CD4-positive, alpha-beta T cell treated with Interleukin-1 beta for 1 hour (primary cell): Measurements from ENCODE around the gene SLC66A3.

Experiments used
- DNase-seq, 2 donors: peaks; one replicate each; pipeline ENCODE4 v3.0.0-alpha.2; 2020 to 2022

Gene SLC66A3

GRCh38 chr2:11155381-11156035 lies at the start of gene SLC66A3:
SLC66A3 (plus strand) TSS chr2:11155467; CDS start chr2:11155547, 80 bp downstream.
- DNase-seq = no peak

DNA sequence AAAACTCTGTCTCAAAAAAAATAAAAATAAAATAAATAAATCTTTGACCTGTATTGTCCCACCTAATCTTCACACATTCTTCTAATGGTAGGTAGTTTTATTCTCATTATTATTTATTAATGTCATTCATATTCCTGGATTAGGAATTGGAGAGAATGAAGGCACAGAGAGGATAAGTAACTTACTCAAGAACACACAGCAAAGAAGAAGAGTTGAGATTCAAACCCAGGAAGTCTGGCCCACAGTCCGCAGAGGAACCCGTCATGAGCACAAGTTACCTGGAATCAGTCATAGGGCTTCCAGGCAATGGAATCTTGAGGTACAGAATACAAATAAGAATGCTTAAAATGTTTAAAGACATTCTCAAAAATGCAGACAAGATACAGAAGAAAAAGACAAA lies 46.3 kb upstream of the SLC66A3 start:
- no peak for DNase-seq

GRCh38 chr2:11112870-11113428 lies 42.3 kb upstream of the SLC66A3 start:
- no peak for DNase-seq

DNA sequence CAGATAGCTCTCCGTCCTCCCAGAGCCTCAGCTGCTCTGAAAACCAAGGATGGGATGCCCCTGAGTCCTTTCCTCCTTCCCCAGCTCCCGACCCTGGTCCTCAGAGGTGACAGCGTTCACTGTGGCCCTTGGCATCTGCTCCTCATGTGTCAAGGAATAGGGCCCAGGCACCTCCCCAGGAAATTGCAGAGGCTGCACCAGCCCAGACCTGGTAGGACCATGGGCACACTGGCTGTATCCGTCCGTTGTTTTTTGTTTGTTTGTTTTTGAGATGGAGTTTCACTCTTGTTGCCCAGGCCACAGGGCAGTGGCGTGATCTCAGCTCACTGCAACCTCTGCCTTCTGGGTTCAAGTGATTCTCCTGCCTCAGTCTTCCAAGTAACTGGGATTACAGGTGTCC lies 37.5 kb upstream of the SLC66A3 start:
- DNase-seq = no peak

- DNase-seq = no peak
Observed at GRCh38 chr2:11118761-11119160, 36.5 kb upstream of the SLC66A3 start.

- no peak for DNase-seq
Observed at GRCh38 chr2:11121099-11121822, 34.0 kb upstream of the SLC66A3 start.

- no peak for DNase-seq
Observed at GRCh38 chr2:11121823-11122155, 33.5 kb upstream of the SLC66A3 start.

DNA sequence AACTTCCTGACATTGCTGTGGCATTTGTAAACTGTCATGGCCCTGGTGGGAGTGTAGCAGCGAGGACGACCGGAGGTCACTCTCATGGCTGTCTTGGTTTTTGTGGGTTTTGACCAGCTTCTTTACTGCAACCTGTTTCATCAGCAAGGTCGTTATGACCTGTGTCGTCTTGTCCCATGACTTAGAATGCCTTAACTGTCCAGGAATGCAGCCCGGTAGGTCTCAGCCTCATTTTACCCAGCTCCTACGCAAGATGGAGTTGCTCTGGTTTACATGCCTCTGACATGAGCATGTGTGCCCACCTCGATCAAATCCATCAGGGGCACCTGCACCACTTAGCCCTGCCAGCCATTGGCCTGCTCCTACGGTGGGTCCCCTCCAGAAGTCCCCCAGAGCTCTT lies 32.9 kb upstream of the SLC66A3 start:
- no peak for DNase-seq

DNA sequence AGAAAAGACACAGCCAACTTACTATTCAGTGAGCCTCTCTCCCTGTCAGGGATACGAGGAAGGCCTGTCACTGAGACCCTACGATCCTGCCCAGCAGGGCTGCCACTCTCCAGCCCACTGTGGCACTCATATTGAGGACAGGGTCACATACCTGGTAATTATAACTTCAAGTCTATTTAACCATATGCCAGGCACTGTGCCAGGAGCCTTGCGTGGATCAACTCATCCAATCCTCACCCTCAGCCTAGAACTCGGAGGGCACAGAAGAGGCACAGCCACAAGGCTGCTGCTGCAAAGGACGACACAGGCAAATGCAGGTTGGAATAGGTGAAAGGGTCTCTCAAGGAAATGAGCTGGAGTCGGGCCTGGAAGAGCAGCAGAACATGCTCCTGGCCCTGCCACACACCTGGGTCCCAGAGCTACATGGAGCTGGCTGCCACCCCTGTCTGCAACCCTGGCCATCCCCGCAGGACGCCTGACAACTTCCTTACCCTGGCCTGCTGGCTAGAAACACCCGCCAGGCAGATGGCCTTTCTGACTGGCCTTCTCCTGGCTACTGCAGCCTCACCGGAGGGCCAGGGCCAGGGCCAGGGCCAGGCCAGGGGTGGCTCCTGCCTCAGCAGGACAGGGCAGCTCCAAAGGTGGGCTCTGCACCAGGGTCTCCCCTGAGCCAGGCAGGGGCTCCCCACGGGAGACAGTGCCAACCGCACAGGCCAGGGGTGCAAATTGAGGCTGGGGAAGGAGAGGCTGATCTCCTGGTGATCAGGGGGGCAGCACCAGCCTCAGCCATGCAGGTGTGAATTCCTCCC lies 32.1 kb upstream of the SLC66A3 start:
- no peak for DNase-seq

- peak; percentile 49 to 59 for DNase-seq
Observed at GRCh38 chr2:11123856-11124759, 31.2 kb upstream of the SLC66A3 start.

DNA sequence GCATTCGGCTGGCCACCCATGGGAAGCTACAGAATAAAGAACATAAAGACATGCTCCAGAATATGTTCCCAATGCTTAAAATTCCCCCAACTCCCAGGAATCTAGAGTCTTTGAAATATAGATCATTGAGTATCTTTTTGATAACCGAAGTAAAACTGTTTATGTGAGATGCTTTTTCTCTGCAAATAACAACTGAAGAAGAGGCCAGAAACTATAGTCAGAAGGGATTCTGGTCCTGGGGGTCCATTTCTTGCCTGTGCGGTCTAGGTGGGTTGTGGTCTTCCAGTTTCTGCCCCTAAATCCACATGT lies 30.6 kb upstream of the SLC66A3 start:
- no peak for DNase-seq

- DNase-seq = no peak
Observed at GRCh38 chr2:11127761-11128160, 27.5 kb upstream of the SLC66A3 start.

DNA sequence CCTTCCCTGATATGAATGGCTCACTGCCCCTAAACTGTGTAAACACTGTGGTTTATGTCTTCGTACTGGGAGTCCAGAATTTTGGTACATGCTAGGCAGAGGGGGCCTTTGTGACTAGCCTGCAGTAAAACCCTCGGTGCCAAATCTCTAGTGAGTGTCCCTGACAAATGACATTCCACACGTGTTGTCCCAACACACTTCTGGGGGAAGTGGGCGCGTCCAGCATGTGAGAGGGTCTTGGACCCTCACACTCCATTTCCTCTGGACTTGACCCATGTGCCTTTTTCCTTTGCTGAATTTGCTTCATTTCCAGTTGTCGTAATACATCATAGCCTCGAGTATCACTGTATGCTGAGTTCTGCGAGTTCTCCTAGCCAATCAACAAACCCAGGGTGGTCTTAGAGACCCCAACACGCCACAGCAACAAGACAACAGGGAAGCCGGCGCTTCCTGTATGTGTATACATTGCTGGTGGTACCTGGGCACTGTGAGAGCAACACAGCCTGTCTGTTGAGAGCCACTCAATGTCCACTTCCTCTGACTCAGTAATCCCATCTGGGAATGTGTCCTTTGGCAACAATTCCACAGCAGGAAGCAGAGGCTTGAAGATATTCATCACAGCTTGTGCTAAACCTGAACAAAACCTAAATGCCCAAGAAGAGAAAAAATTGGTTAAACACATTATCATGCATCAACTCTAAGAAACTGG lies 26.9 kb upstream of the SLC66A3 start:
- no peak for DNase-seq

DNA sequence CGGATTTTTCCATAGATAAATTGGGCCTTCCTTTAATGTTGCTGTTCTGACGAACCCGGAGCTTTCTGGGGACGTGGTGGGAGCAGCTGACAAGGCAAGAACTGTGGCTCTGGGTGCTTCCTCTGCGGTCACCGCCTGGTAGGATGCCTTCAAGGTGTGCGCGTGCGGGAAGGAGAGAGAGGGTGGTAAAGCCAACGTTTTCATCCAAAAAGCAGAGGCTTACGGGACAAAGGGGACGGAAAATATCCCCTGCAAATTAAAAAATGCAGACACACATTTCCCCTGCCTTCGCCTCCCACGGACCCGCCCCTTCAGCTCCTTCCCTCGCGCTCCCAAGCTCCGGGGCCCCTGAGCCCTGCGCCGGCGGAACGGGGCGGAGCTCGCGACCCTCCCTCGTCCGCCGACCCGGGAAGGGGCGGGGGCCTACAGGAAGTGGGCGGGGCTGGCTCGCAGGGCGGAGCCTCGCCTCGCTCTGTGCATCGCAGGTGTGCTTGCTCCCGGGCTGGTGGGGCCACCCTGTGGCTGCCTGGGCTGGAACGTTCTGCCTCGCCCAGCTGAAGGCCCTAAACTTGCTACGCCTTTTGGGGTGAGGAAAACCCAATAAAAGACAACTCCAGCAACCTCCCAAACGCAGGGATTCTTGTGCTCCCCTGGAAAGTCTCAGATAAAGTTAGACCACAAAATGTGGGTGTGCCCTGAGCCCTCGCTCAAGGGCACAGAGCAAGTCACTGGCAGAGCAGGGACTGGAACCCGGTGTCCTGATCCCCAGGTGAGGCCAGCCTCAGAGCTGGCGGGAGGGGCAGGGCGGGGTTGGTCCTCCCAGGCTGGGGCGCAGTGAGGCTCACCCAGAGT lies 25.4 kb upstream of the SLC66A3 start:
- peak; percentile 85 to 88 for DNase-seq

DNA sequence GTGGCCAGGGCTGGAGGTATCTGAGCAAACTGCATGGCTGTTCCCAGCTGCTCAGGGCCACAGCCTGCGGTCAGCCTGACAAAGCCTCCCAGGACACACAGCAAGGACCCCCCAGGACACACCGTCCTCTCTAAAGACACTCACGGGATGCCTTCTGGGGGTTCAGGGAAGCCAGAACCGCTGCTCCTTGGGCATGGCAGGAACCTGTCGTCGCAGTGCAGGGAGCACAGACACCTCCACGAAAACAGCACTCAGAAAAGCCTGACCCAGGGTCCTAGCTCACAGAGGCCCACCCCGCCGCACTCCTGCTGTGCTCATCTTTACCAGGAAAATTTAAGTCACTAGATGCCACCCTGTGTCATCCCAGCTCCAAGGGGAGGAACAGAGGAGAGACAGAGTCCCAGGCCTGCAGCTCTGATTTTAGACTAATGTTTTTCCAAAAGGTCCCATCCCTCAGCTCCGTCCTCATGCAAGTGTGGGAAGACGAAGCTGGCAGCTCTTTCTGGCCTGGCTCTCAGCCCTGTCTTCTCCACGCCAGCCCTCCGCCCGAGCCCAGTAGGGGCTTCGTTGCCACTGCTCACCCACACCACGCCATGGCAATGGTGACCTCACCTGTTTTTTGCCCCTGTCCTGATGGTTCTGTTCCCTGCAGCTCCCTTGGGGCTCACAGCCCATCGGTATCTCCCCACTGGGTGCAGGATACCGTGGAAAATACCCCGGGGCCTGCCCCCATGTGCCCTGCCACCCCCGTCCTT lies 23.9 kb upstream of the SLC66A3 start:
- no peak for DNase-seq

DNA sequence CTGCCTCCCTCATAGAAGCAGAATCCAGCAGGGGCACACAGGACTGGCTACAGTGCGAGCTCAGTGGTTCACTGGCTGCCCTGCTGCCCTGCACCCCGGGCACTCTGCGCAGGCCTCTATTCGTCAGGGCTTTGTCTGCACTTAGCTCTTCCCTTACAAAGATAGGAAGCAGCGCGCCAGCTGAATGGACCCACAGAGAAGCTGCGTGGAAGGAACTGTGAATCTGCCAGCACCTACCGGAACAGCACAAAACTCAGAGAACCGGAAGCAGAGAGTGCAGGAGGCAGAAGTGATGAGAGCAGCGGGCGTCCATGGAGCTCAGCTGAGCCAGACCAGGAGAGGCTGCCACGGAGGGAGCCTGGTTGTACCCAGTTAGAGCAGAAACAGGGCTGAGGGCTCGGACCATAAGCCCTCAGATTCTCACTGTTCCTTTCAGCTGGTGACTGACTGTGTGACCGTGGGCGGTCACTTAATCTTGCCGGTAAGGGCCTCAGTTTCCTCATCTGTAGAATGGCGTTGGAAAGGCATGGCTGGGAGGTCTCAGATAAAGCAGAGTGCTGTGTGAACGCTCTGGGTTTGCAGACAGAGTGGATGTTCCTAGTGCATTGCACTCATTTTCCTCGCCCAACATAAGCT lies 23.1 kb upstream of the SLC66A3 start:
- no peak for DNase-seq

GRCh38 chr2:11133238-11133935 lies 21.9 kb upstream of the SLC66A3 start:
- DNase-seq = no peak

DNA sequence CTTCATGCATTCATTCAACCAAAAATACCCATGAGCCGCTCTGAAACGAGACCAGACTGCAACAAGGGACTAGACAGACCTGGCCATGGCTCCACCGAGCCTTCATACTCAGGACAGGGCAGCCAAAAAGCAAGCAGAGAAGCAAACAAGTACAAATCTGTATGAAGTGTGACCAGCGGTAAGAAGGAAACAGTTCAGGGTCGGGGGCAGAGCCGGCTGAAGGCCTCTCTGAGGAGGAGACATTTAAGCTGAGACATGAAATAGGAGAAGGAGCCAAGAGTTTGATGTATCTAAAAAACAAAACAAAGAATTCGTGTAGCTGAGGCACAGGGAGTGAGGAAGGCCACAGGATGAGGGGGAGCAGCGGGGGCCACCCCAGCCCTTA lies 21.3 kb upstream of the SLC66A3 start:
- DNase-seq = no peak

DNA sequence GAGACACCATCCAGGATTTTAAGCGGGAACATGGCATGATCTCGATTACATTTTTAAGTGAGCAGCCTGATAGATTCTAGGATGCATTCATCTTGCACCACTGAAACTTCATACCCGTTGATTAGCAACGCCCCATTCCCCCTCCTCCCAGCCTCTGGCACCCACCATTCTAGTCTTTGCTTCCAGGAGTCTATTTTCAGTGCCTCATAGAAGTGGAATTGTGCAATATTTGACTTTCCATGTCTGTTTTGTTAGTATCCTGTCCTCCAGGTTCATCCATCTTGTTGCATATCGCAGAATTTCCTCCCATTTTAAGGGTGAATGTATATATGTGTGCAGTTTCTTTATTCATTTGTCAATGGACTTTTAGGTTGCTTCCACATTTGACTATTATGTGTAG lies 20.9 kb upstream of the SLC66A3 start:
- no peak for DNase-seq
